ENCODE measurements around the gene CDON. TPM values are rescaled to one million over a fixed set of nuclear protein-coding genes. Genes with fewer than 3 reads are reported as not detected.

The CDON gene
- total RNA-seq, 1 experiment from 2014 or later = 1.3 TPM

DNA sequence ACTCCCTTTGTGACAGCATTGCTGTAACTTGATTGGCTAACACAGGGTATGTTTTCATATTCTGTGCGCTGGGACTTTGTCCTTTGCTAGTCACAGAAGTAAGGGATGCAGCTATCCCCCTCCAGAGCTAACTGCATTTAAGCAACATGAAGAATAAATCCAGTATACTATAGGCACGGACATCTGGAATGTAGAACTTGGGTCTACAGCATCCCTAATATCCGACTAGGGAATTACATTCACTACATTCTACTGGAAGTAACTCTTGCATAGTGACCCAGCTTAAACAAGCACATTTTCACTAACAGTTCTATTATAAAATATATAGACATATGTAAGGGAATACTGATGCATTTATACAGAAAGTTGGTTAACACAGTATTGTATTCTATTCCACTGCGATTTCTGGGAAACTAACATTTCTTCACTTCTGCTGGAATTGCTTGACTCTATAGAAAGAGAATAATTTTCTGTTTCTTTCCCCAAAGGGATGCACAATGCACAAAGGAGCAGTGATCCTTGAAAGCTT is 103.7 kb downstream of the CDON start:
- H3K36me3 ChIP-seq = no peaks in the 10 kb centered on the region

DNA sequence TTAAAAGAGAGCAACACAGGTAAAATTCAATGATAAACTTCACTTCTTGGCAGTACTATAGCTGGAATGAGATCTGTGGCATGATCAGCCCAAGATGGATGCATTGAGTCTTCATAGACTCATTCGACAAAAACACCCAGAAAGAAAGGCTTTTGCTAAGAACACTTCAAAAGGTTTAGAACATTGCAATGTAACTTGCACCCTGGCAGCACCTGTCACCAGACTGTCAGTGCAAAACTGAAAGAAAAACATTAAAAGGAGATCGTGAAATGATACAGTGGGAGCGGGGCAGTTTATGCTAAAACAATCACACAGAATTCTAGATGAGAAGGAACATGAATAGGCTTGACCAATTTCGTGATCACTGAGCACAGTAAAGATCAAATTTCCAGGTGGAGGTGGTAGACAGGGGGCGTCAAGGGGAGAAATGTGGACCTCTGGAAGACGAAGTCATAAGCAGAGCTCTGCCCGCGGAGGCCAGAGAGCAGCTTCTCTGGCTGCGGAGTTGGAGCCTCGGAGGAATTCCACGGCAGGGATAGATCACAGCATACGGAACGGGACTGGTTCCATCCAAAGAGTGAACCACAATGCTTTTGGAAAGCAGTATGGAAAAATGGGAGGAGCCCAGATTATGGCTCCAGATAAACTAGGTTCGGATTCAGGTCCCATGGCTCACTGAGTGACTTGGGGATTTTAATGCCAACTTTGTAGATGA is 104.9 kb downstream of the CDON start:
- Histone ChIP-seq H3K4me3 (peak overlapping the region; percentile 14; the same call in 1 of the 2 replicates), H3K36me3 (no peaks in the 10 kb centered on the region), H3K4me1 (replicated peaks) (no peaks in the 10 kb centered on the region), H3K27me3 (replicated peaks) (no peaks in the 10 kb centered on the region), H3K27ac (no peak overlapping the region), H3K9me3 (replicated peaks) (no peaks in the 10 kb centered on the region)
- DNase-seq (ENCODE audit: low read depth in 1 of 2, low spot score in 2 of 2) = no peak

More for the DNA sequence above, 103.7 kb downstream of the CDON start:
- H3K4me3 ChIP-seq = no peak overlapping the region
- no peak overlapping the region for H3K27ac ChIP-seq
- DNase-seq (ENCODE audit: low read depth in 1 of 2, low spot score in 2 of 2) = no peak
- H3K9me3 ChIP-seq (replicated peaks) = no peaks in the 10 kb centered on the region
- no peaks in the 10 kb centered on the region for H3K4me1 ChIP-seq (replicated peaks)
- no peaks in the 10 kb centered on the region for H3K27me3 ChIP-seq (replicated peaks)

DNA sequence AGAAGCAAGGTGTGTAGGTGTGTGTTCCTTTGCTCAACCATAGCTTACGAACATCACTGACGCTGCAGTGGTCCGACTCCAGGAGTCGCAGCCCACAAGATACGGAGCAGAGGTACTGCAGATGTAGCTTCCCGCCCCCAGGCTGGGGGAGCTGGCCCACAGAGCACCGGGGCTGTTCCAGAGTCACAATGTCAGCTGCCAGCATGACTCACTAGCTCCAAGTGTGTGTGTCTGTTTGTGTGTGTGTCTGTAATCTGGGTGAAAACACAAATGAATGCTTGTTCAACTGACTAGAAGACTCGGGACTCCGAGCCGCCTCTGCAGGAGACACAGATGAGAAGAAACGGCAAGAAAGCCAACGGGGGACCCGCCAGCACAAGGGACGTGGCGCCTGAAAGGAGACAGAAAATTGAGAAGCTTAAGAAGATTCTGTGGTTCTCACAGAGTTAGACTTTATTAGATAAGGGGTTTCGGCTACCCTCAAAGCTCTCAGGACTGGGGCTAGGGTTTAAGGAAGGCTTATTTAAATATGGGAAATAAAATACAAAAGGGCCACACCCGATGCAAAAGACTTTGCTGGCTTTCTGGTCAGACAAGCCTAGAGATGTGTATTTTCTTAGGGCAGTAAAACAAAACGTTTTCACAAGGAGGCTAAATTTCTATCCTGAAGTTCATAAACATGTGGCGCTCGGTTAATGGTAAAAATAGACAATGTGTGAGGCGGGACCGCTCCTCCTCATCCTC is 106.1 kb downstream of the CDON start:
- Histone ChIP-seq H3K4me3 (no peak overlapping the region), H3K27ac (no peak overlapping the region), H3K4me1 (replicated peaks) (no peaks in the 10 kb centered on the region), H3K36me3 (no peaks in the 10 kb centered on the region), H3K27me3 (replicated peaks) (no peaks in the 10 kb centered on the region), H3K9me3 (replicated peaks) (no peaks in the 10 kb centered on the region)
- DNase-seq (ENCODE audit: low read depth in 1 of 2, low spot score in 2 of 2) = no peak

DNA sequence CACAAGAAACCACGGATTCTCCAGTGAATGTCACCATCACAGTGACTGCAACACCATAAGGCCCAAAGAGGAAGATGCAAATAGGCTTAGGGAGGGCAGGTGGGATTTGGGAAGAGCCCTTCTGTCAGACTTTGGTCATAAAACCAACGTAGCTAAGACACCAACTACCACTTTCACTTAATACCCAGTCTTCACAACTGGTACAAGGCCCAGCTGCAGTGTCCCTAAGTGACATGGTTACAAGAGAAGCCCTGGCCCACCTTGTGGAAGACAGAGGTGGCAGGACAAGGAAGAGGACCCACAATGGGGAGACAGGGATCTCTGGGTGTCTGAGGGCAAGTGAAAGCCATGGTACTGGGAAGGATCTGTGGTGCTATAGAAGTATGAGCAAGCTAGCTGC is 106.8 kb downstream of the CDON start:
- no peaks in the 10 kb centered on the region for H3K4me1 ChIP-seq (replicated peaks)
- no peaks in the 10 kb centered on the region for H3K36me3 ChIP-seq
- no peaks in the 10 kb centered on the region for H3K27me3 ChIP-seq (replicated peaks)
- DNase-seq (ENCODE audit: low read depth in 1 of 2, low spot score in 2 of 2) = no peak
- no peaks in the 10 kb centered on the region for H3K9me3 ChIP-seq (replicated peaks)
- H3K4me3 ChIP-seq = no peak overlapping the region
- no peak overlapping the region for H3K27ac ChIP-seq

DNA sequence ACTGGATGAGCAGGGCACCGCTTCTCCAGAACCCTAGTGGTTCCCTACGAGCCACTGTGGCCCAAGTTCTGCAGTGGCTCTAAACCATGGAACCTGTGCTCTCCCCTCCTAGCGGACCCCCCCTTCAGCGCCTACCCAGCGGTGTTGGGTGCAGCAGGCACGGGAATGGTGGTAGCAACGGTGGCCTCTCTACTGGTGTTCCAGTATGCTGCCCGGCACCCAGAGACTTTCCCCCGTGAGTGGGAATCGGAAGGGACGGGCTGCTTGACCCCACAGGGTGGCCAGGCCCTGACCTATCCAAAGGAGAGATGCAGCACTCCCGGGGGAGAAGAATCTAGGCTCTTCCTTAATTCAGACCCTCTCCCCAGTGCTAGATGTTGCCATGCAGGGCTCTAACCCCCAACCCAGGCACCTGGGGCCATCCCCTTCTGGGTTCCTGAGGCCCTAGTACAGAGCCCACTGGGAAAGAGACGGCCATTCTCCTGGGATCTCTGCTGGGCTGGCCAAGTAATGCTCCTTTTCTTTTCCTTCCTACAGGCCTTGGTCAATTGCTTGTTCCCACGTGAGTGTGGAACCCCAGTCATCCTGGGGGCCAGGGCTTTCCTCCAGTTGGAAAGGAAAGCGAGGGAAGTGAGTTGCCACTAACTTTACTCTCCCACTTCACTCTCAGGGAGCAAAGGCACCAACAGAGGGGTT is 107.6 kb downstream of the CDON start:
- no peaks in the 10 kb centered on the region for H3K36me3 ChIP-seq
- no peak overlapping the region for H3K4me3 ChIP-seq
- no peaks in the 10 kb centered on the region for H3K27me3 ChIP-seq (replicated peaks)
- H3K4me1 ChIP-seq (replicated peaks) = no peaks in the 10 kb centered on the region
- no peak overlapping the region for H3K27ac ChIP-seq
- DNase-seq (ENCODE audit: low read depth in 1 of 2, low spot score in 2 of 2) = no peak
- H3K9me3 ChIP-seq (replicated peaks) = no peaks in the 10 kb centered on the region

DNA sequence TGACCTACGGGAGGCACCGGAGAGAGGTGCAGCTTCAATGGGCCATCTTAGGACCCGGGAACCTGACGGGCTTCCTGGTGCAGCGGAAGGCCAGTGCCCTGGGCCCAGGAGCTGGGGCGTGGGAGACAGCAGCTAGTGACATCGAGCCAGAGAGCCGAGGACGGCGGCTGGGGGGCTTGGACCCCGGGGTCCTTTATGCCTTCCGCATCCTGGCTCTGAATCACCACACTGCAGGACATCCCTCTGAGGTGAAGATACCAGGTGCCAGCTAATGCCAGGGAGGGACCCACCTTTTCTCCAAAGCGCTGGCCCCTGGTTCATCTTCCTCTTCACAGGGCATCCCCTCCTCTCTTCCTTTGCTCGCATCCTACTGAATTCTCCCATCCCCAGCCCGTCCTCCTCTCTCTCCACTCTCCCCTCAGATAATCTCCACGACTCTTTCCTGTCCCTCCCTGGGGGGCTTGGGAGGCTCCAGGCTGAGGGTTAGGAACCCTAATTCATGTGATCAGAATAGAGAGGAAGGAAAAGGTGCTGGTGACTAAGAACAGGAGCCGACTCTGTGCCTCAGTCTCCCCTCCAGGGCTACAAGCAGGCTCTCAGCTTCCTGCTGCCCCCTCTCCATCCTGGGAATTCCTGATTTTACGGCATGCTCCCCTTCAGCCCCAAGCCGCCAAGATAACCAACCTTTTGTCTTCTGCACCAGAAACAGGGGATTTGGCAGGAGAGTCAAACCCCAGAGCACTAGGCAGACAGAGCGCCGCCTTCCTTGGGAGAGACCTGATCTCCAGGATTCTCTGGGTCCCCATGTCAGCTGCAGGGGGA is 108.3 kb downstream of the CDON start:
- Histone ChIP-seq H3K27ac (no peak overlapping the region), H3K9me3 (replicated peaks) (no peaks in the 10 kb centered on the region), H3K4me3 (no peak overlapping the region), H3K36me3 (no peaks in the 10 kb centered on the region), H3K27me3 (replicated peaks) (no peaks in the 10 kb centered on the region), H3K4me1 (replicated peaks) (no peaks in the 10 kb centered on the region)
- DNase-seq (ENCODE audit: low read depth in 1 of 2, low spot score in 2 of 2) = no peak

DNA sequence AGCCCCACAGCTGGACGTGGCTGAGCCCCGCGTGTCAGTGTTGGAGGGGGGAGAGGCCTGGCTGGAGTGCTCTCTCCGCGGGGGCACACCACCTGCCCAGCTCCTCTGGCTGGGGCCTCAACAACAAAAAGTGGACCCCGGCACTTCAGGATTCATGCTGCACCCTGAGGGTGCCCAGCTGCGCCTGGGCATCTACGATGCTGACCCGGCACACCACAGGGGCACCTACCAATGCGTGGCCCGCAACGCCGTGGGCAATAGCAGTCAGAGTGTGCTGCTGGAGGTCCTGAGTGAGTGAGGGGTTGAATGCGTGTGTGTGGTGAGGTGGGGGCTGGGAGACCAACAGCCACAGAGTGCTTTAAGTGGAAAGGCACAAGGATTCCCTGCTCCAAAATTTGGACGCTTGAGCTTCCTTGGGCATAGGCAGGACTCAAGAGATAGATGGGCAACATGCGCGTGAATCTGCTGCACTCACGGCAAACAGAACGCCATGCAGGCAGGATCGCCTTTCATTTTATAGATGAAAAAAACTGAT is 109.2 kb downstream of the CDON start:
- Histone ChIP-seq H3K27ac (no peak overlapping the region), H3K4me1 (replicated peaks) (no peaks in the 10 kb centered on the region), H3K36me3 (no peaks in the 10 kb centered on the region), H3K27me3 (replicated peaks) (no peaks in the 10 kb centered on the region), H3K4me3 (no peak overlapping the region), H3K9me3 (replicated peaks) (no peaks in the 10 kb centered on the region)
- no peak for DNase-seq (ENCODE audit: low read depth in 1 of 2, low spot score in 2 of 2)

DNA sequence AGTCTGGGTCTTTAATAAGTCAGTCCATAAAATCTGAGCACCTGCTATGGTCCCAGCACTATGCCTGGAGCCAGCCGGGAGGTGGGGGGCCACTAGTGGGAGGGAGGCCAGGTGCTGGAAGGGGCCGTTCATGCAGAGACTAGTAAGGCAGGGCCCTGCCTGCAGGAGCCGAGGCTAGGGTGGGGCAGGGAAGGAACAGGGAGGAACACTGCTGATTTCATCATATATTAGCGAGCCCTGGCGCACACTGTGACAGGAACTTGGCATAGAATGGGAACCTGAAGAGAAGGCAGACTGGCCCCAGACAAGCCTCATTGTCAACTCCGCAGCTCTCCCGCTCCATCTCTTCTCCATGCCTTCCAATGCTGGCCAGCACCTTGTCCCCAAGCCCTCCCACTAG is 109.7 kb downstream of the CDON start:
- H3K27me3 ChIP-seq (replicated peaks) = no peaks in the 10 kb centered on the region
- DNase-seq (ENCODE audit: low read depth in 1 of 2, low spot score in 2 of 2) = no peak
- H3K4me3 ChIP-seq = no peak overlapping the region
- H3K36me3 ChIP-seq = no peaks in the 10 kb centered on the region
- H3K4me1 ChIP-seq (replicated peaks) = no peaks in the 10 kb centered on the region
- no peak overlapping the region for H3K27ac ChIP-seq
- no peaks in the 10 kb centered on the region for H3K9me3 ChIP-seq (replicated peaks)

DNA sequence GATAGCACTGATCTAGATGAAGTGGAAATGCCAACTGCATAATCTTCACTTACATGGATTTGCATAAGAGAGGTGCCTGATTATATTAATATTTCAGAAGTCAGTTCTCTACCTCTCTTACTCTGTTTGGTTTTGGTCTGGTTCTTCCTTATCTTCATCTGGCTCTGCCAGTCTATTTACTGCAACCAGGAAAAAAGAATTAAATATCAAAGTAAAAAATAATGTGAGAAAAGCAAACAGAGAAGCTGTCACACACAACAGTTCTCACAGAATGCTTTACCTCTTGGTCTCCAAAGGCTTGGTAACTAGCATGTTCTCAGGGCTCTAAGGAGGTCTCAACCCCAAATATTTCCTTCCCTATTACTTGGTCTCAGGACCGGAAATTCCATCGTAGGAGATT is 110.1 kb downstream of the CDON start:
- Histone ChIP-seq H3K27me3 (replicated peaks) (no peaks in the 10 kb centered on the region), H3K4me3 (no peak overlapping the region), H3K27ac (no peak overlapping the region), H3K36me3 (no peaks in the 10 kb centered on the region), H3K4me1 (replicated peaks) (no peaks in the 10 kb centered on the region), H3K9me3 (replicated peaks) (no peaks in the 10 kb centered on the region)
- no peak for DNase-seq (ENCODE audit: low read depth in 1 of 2, low spot score in 2 of 2)

DNA sequence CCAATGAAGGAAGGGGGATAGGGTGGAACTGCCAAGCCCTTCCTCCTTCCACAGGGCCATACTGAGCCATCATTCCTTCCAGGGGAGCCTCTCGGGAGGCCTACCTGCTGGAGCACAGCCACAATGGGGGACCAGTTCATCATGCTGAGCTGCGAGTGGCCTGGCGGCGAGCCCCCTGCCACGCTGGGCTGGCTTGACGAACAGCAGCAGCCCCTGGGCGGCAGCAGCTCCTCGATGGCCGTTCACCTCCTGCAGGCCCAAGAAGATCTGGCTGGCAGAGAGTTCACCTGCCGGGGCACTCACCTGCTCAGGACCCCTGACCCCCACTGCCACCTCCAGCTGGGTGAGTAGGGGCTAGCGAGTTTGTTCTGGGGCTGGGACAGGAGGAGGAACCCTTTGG is 110.9 kb downstream of the CDON start:
- Histone ChIP-seq H3K27ac (no peak overlapping the region), H3K9me3 (replicated peaks) (no peaks in the 10 kb centered on the region), H3K4me1 (replicated peaks) (no peaks in the 10 kb centered on the region)

DNA sequence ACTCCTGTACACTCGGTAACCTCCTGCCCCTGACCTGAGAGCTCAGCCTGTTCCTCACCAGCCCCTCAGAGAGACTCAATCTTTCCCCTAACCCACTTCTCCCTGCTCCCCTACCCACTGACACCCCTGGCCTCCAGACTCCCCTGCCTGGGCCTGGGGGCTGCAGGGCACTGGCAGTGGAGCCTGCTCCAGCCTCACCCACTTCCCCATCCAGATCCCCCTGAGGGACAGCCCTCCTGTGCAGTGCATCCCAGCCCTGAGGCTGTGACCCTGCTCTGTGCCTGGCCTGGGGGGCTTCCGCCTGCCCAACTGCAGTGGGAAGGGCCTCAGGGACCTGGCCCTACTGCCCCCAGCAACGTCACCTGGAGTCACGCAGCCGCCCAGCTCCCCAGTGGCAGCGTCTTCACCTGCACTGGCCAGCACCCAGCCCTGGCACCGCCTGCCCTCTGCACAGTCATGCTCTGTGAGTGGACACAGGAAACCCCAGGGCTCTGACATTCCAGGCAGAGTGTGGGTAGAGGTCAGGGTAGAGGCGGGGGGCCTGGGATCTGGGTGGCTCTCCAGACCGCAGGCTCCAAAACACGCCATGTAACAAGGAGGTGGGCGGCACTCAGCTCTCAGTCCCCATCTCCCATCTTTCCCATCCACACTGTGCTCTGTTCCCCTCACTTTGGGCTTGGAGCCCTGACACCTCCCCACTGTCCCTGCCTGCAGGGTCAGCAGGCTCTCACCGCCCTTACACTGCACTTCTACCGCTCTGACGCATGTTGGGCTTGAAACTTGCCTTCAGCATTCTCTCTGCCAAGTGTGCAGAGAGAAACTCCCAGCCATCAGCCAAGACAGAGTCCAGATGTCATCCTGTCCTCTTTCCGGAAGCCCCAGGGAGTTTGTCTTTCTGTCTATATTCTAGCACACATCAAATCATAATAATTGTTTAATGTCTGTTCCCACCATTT is 111.7 kb downstream of the CDON start:
- Histone ChIP-seq H3K27ac (no peak overlapping the region), H3K36me3 (no peaks in the 10 kb centered on the region), H3K9me3 (replicated peaks) (no peaks in the 10 kb centered on the region), H3K27me3 (replicated peaks) (no peaks in the 10 kb centered on the region), H3K4me3 (no peak overlapping the region), H3K4me1 (replicated peaks) (no peaks in the 10 kb centered on the region)
- DNase-seq (ENCODE audit: low read depth in 1 of 2, low spot score in 2 of 2) = no peak

More for the DNA sequence above, 110.9 kb downstream of the CDON start:
- no peak for DNase-seq (ENCODE audit: low read depth in 1 of 2, low spot score in 2 of 2)
- H3K4me3 ChIP-seq = no peak overlapping the region
- no peaks in the 10 kb centered on the region for H3K36me3 ChIP-seq
- no peaks in the 10 kb centered on the region for H3K27me3 ChIP-seq (replicated peaks)

DNA sequence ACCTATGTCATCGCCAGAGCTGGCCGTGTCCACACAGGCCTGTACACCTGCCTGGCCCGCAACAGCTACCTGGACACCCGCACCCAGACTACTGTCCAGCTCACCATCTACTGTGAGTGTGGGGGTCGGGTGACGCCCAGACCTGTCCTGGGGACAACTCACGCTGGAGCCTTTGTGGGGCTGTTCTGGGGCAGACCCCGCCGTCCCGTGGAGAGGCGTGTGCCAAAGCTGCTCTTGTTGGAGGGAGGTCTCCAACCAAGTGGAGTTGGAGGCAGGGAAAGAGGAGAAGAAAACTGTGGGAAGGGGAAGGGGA is 112.5 kb downstream of the CDON start:
- DNase-seq (ENCODE audit: low read depth in 1 of 2, low spot score in 2 of 2) = no peak
- Histone ChIP-seq H3K27ac (no peak overlapping the region), H3K27me3 (replicated peaks) (no peaks in the 10 kb centered on the region), H3K4me3 (no peak overlapping the region), H3K9me3 (replicated peaks) (no peaks in the 10 kb centered on the region), H3K4me1 (replicated peaks) (no peaks in the 10 kb centered on the region), H3K36me3 (no peaks in the 10 kb centered on the region)

Measured in SJSA1 (cell line).